ENCODE results near the gene FRAS1. TPM values are rescaled to one million over a fixed set of nuclear protein-coding genes. Genes with fewer than 3 reads are reported as not detected.

The FRAS1 gene
- total RNA-seq, 1 donor from 2014 or later = 13.7 TPM

GRCh38 chr4:78165758-78166157 is 108.6 kb downstream of the FRAS1 start:
- DNase-seq (ENCODE audit: low read depth) (no peak), FAIRE-seq (no peak)
- Histone ChIP-seq H3K36me3 (ENCODE audit: control insufficient read depth, insufficient read depth, low read length) (no peaks in the 10 kb centered on the region), H3K27me3 (ENCODE audit: control insufficient read depth, insufficient read depth, low read length) (no peaks in the 10 kb centered on the region), H3K4me3 (ENCODE audit: low read depth, low read length) (no peak overlapping the region)
- TF ChIP-seq CTCF (IDR thresholded peaks at IDR 0.05; ENCODE audit: insufficient read depth, low read length, severe bottlenecking) = no peak

GRCh38 chr4:78166622-78167021 is 109.5 kb downstream of the FRAS1 start:
- FAIRE-seq (no peak), DNase-seq (ENCODE audit: low read depth) (no peak)
- no peaks in the 10 kb centered on the region for H3K27me3 ChIP-seq (ENCODE audit: control insufficient read depth, insufficient read depth, low read length)
- no peaks in the 10 kb centered on the region for H3K36me3 ChIP-seq (ENCODE audit: control insufficient read depth, insufficient read depth, low read length)
- TF ChIP-seq CTCF (IDR thresholded peaks at IDR 0.05; ENCODE audit: insufficient read depth, low read length, severe bottlenecking) = no peak
- H3K4me3 ChIP-seq (ENCODE audit: low read depth, low read length) = no peak overlapping the region

- no peak for FAIRE-seq
- TF ChIP-seq CTCF (IDR thresholded peaks at IDR 0.05; ENCODE audit: insufficient read depth, low read length, severe bottlenecking) = no peak
Measured at GRCh38 chr4:78167510-78167909, 110.4 kb downstream of the FRAS1 start.

GRCh38 chr4:78168029-78168428 is 110.9 kb downstream of the FRAS1 start:
- no peak for TF ChIP-seq CTCF (IDR thresholded peaks at IDR 0.05; ENCODE audit: insufficient read depth, low read length, severe bottlenecking)
- H3K36me3 ChIP-seq (ENCODE audit: control insufficient read depth, insufficient read depth, low read length) = no peaks in the 10 kb centered on the region
- DNase-seq (ENCODE audit: low read depth) (no peak), FAIRE-seq (no peak)
- no peaks in the 10 kb centered on the region for H3K27me3 ChIP-seq (ENCODE audit: control insufficient read depth, insufficient read depth, low read length)
- no peak overlapping the region for H3K4me3 ChIP-seq (ENCODE audit: low read depth, low read length)

More at GRCh38 chr4:78167510-78167909, 110.4 kb downstream of the FRAS1 start:
- H3K36me3 ChIP-seq (ENCODE audit: control insufficient read depth, insufficient read depth, low read length) = no peaks in the 10 kb centered on the region
- no peak overlapping the region for H3K4me3 ChIP-seq (ENCODE audit: low read depth, low read length)
- H3K27me3 ChIP-seq (ENCODE audit: control insufficient read depth, insufficient read depth, low read length) = no peaks in the 10 kb centered on the region
- DNase-seq (ENCODE audit: low read depth) = no peak

- Histone ChIP-seq H3K4me3 (ENCODE audit: low read depth, low read length) (no peak overlapping the region), H3K36me3 (ENCODE audit: control insufficient read depth, insufficient read depth, low read length) (no peaks in the 10 kb centered on the region), H3K27me3 (ENCODE audit: control insufficient read depth, insufficient read depth, low read length) (no peaks in the 10 kb centered on the region)
- FAIRE-seq (no peak), DNase-seq (ENCODE audit: low read depth) (no peak)
- TF ChIP-seq CTCF (IDR thresholded peaks at IDR 0.05; ENCODE audit: insufficient read depth, low read length, severe bottlenecking) = no peak
Measured at GRCh38 chr4:78169728-78170127, 112.6 kb downstream of the FRAS1 start.

DNA sequence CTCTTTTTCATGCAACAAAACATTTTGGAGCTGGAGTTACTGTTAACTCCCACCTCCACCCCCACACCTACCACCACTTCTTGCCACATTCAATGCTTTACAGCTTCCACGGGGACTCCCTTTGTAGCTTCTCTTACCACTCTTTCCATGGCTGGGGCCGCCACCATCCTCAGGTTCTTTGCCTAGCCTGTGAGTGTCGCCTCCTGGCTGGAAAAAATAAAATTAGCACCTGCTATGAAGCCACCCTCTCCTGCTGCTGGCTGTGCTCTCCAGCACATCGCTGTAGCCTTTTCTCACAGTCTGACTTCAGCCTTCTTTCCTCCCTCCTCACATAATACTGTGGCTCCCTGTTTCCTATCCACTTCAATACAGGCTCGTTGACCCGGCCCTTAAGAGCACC is 114.4 kb downstream of the FRAS1 start:
- Histone ChIP-seq H3K27me3 (ENCODE audit: control insufficient read depth, insufficient read depth, low read length) (peaks cover 2% of the 10 kb centered on the region), H3K4me3 (ENCODE audit: low read depth, low read length) (no peak overlapping the region), H3K36me3 (ENCODE audit: control insufficient read depth, insufficient read depth, low read length) (no peaks in the 10 kb centered on the region)
- DNase-seq (ENCODE audit: low read depth) (no peak), FAIRE-seq (no peak)
- TF ChIP-seq CTCF (IDR thresholded peaks at IDR 0.05; ENCODE audit: insufficient read depth, low read length, severe bottlenecking) = no peak
